IPS-NIHi7 (cell line): ENCODE measurements around the gene OR51B4.
"Not testable (repeated sequence)": the region's sequence is repeated elsewhere in the genome, so short reads cannot be mapped to it uniquely, and the experiment has no call there.

Source experiments
- DNase-seq: peaks from one replicate; pipeline ENCODE4 v3.0.0; 2012; ENCODE audit warnings: mixed read lengths; ENCODE audit errors: extremely low spot score

Gene OR51B4

DNA sequence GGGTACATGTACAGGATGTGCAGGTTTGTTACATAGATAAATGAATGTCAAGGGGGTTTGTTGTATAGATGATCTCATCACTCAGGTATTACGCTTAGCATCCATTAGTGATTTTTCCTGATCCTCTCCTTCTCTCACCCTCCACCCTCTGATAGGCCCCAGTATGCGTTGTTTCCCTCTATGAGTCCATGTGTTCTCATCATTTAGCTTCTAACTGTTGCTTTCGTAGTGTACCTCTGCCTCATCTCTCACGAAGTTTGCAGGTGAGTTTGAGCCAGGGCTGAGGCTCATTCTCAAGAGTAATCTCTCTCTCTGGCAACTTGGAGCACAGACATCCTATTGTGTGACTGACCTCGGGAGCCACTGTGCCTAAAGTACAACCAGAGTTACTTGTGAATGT lies 27.4 kb downstream of the OR51B4 start:
- no peak for DNase-seq

GRCh38 chr11:5272395-5273017 lies 29.2 kb downstream of the OR51B4 start:
- DNase-seq, result no peak

- DNase-seq, result no peak
These were observed 32.0 kb downstream of the OR51B4 start, which contains the start of gene HBE1 for GRCh38 chr11:5269715-5270147. HBE1 (minus strand) TSS chr11:5269945; CDS start chr11:5269890, 55 bp downstream.

GRCh38 chr11:5267033-5267563 lies 34.6 kb downstream of the OR51B4 start:
- DNase-seq, result no peak

GRCh38 chr11:5266609-5267008 lies 35.1 kb downstream of the OR51B4 start:
- DNase-seq, result no peak

DNA sequence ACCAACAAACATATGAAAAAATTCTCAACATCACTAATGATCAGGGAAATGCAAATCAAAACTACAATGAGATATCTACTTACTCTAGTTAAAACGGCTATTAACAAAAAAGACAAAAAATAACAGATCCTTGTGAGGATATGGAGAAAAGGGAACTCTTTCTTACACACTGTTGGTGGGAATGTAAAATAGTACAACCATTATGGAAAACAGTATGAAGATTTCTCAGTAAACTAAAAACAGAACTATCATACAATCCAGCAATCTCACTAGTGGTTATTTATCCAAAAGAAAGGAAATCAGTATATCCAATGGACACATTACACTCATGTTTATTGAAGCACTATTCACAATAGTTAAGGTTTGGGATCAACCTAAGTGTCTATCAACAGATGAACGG lies 35.9 kb downstream of the OR51B4 start:
- DNase-seq, result no peak

DNA sequence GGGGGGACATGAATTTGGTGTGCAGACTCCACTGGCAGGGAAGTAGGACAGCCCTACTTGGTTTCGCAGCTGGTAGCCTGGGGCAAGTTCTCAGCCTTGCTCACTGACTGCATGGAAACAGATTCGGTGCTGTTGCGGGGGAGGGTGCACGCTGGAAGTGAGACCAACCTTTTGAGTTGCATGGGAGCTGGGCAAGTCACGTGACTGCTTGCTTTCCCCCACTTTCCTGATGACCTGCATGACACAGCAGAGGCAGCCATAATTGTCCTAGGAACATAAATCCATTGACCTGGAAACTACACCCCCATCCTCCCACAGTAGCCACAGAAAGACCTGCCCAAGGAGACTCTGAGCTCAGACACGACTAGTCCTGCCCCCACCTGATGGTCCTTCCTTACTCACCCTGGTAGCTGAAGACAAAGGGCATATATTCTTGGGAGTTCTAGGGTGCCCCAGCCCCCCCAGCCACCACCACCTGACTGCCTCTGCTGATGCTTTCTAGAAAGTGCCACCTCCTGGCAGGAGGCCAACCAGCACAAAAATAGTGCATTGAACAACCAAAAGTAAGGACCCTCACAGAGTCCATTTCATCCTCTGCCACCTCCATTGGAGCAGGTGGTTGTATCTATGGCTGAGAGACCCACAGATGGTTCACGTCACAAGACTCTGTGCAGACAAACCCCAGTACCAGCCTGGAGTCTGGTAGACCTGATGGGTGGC lies 43.0 kb downstream of the OR51B4 start:
- peak; percentile 22 for DNase-seq

DNA sequence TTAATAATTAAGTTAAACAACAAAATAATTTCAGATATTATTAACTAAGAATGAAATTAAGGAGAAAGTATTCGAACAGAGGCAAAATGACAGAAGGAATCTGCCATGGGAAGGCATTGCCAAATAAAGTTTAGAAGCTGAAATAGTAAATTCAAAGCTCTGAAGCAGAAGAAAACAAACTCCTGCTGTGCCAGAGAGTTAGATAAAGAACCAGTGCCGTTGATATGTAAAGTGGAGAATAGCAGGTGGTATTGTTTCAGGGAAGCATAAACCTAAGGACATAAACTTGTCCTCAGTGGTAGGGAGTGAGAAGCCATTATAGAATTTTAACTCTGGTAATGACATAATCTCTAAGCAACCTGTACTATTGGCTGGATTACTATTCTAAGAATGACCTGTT lies 44.5 kb downstream of the OR51B4 start:
- DNase-seq, result peak; percentile 41

DNA sequence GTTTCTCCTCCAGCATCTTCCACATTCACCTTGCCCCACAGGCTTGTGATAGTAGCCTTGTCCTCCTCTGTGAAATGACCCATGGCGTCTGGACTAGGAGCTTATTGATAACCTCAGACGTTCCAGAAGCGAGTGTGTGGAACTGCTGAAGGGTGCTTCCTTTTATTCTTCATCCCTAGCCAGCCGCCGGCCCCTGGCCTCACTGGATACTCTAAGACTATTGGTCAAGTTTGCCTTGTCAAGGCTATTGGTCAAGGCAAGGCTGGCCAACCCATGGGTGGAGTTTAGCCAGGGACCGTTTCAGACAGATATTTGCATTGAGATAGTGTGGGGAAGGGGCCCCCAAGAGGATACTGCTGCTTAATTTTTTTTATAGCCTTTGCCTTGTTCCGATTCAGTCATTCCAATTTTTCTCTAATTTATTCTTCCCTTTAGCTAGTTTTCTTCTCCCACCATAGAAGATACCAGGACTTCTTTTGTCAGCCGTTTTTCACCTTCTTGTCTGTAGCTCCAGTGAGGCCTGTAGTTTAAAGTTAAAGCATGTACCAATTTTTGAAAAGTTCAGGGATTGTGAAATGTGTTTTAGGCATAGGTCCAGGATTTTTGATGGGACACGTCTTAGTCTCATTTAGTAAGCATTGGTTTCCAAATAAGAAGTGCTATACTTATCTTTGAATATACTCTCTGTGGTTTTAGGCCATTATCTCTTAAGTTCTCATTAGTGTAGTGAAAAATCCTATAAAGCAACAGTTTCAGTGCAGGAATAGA lies 46.9 kb downstream of the OR51B4 start, which contains the start of gene HBG2:
Gene HBG2, minus strand, starts transcription at position 136 of the 768 bp plus-strand sequence. Its CDS starts 53 bp downstream, at position 83.
- not testable (repeated sequence) for DNase-seq

- not testable (repeated sequence) for DNase-seq
These were observed 47.7 kb downstream of the OR51B4 start for GRCh38 chr11:5254023-5254422.

DNA sequence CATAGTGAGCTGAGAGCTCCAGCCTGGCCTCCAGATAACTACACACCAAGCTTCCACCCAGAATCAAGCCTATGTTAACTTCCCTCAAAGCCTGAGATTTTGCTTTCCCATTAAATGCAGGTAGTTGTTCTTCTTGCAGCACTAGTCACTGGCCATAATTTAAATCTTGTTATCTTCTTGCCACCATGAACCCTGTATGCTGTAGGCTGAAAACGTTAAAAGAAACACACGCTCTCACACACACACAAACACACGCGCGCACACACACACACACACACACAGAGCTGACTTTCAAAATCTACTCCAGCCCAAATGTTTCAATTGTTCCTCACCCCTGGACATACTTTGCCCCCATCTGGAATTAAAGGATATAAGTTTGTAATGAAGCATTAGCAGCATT lies 48.3 kb downstream of the OR51B4 start:
- not testable (repeated sequence) for DNase-seq

DNA sequence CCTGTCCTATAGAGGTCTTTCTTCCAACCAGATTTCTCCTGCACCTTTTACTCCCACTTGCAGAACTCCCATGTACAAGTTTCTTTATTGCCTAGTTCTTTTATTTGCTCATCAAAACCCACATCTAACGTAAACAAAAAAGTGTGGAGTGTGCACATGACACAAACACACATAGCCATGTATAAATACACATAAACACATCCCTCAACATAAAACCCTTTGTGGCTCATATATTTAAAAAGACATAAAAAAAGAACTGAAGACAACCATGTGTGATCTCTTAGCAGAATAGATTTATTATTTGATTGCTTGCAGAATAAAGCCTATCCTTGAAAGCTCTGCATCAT lies 48.9 kb downstream of the OR51B4 start:
- no peak for DNase-seq

- DNase-seq, result no peak
These were observed 49.4 kb downstream of the OR51B4 start for GRCh38 chr11:5252192-5252918.

GRCh38 chr11:5251746-5252145 lies 50.0 kb downstream of the OR51B4 start:
- DNase-seq, result no peak
